Mammary epithelial cell (primary cell): ENCODE results near the gene RNF166.

Source experiments
- EZH2 ChIP-seq: IDR thresholded peaks from 2 replicates; pipeline ENCODE4 v1.6.1; 2012; ENCODE audit warnings: low read length, inconsistent platforms, borderline replicate concordance
- TF ChIP-seq, protein P1 (sequence below), 2 donors: IDR thresholded peaks in 1 of 2; conservative IDR thresholded peaks in 1 of 2; 2 replicates each; pipeline ENCODE4 v1.5.1; 2011 to 2012; ENCODE audit warnings: inconsistent platforms in 2 of 2, low read length in 2 of 2, mild to moderate bottlenecking in 2 of 2, control low read depth in 1 of 2, low read depth in 1 of 2; ENCODE audit not compliant: insufficient read depth in 1 of 2; ENCODE audit errors: extremely low read depth in 1 of 2

DNA sequence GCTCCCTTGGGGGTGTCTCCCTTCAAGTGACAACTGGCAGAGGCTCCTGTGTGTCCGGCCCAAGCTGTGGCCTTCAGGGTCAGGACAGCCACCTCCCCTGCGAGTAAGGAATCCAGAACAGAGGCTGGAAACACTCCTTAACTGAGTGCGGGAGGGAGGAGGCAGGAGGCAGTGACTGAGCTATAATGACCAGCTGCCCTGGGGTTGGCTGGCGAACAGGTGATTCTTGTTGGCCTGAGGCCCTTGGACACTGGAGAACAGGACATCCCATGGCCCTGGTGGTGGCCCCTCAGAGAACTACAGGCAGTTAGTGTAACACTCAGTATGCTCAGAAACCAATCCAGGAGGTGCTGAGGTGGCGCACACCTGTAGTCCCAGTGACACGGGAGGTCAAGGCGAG is 10.5 kb downstream of the RNF166 start:
- no peak for TF ChIP-seq EZH2
- TF ChIP-seq, protein P1, sequence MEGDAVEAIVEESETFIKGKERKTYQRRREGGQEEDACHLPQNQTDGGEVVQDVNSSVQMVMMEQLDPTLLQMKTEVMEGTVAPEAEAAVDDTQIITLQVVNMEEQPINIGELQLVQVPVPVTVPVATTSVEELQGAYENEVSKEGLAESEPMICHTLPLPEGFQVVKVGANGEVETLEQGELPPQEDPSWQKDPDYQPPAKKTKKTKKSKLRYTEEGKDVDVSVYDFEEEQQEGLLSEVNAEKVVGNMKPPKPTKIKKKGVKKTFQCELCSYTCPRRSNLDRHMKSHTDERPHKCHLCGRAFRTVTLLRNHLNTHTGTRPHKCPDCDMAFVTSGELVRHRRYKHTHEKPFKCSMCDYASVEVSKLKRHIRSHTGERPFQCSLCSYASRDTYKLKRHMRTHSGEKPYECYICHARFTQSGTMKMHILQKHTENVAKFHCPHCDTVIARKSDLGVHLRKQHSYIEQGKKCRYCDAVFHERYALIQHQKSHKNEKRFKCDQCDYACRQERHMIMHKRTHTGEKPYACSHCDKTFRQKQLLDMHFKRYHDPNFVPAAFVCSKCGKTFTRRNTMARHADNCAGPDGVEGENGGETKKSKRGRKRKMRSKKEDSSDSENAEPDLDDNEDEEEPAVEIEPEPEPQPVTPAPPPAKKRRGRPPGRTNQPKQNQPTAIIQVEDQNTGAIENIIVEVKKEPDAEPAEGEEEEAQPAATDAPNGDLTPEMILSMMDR (conservative IDR thresholded peaks at IDR 0.05 in 1 of 2, IDR thresholded peaks at IDR 0.05 in 1 of 2; ENCODE audit: extremely low read depth in 1 of 2, insufficient read depth in 1 of 2, low read depth in 1 of 2, low read length in 2 of 2): no peak
